WTC11 (cell line): Measurements from ENCODE around the gene ATP2B3.

Source experiments
- CBFB ChIP-seq: sonication (generic); formaldehyde crosslinking; IDR thresholded peaks from 2 replicates; pipeline ENCODE4 v1.8.1; 2022; ENCODE audit warnings: mild to moderate bottlenecking, low read depth, missing genetic modification reagents
- FOXK1 ChIP-seq: sonication (generic); formaldehyde crosslinking; IDR thresholded peaks from 2 replicates; pipeline ENCODE4 v1.8.0; 2022; ENCODE audit warnings: mild to moderate bottlenecking, moderate library complexity, missing genetic modification reagents
- KAT7 ChIP-seq: sonication (generic); formaldehyde crosslinking; IDR thresholded peaks from 2 replicates; pipeline ENCODE4 v1.8.1; 2023; ENCODE audit warnings: missing genetic modification reagents, mild to moderate bottlenecking, borderline replicate concordance
- NFYB ChIP-seq: sonication (generic); formaldehyde crosslinking; conservative IDR thresholded peaks from 2 replicates; pipeline ENCODE4 v1.8.0; 2022; ENCODE audit warnings: low read depth, missing genetic modification reagents
- ZNF232 ChIP-seq: sonication (generic); formaldehyde crosslinking; IDR thresholded peaks from 2 replicates; pipeline ENCODE4 v1.8.0; 2022; ENCODE audit warnings: mild to moderate bottlenecking, missing genetic modification reagents
- ZNF416 ChIP-seq: fragments of 250-450 bp; sonication (Bioruptor Pico); IDR thresholded peaks from 2 replicates; pipeline ENCODE4 v1.9.0; 2021; ENCODE audit warnings: mild to moderate bottlenecking, inconsistent platforms
- TF ChIP-seq, protein P1 (sequence below): sonication (generic); formaldehyde crosslinking; IDR thresholded peaks from 2 replicates; pipeline ENCODE4 v1.8.1; 2022; ENCODE audit warnings: mild to moderate bottlenecking, moderate library complexity, missing genetic modification reagents
- TF ChIP-seq, protein P2 (sequence below): fragments of 200-600 bp; IDR thresholded peaks from 2 replicates; pipeline ENCODE4 v1.8.0; 2022; ENCODE audit warnings: antibody characterized with exemption
- TF ChIP-seq, protein P3 (sequence below): sonication (generic); formaldehyde crosslinking; IDR thresholded peaks from 2 replicates; pipeline ENCODE4 v1.8.1; 2023; ENCODE audit warnings: mild to moderate bottlenecking, missing genetic modification reagents, moderate library complexity

DNA sequence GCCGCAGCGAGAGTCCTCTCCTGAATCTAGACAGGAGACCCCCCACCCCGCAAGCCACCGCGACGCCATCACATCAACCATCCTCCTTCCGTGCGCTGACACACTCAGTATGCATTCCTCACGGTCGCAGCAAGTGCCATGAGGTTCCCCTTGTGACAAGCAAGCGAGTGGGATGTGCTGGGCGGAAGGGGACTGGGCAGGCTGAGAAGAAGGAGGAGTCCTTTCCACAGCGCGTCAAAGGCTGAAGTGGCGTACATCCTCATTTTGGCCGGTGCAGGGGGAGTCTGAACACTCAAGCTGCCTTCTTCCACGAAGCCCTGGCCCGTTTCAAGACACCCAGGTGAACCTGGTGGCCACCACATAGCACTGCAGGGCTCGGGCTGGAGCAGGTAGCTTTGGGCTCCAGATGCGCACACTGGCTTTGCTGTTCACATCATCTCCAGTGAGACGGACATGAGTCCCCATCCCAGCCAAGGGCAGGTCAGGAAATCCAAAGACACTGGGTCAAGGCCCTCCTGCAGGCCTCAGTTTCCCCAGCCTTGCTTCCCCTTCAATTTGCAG is 51.1 kb downstream of the ATP2B3 start:
- TF ChIP-seq, protein P1, sequence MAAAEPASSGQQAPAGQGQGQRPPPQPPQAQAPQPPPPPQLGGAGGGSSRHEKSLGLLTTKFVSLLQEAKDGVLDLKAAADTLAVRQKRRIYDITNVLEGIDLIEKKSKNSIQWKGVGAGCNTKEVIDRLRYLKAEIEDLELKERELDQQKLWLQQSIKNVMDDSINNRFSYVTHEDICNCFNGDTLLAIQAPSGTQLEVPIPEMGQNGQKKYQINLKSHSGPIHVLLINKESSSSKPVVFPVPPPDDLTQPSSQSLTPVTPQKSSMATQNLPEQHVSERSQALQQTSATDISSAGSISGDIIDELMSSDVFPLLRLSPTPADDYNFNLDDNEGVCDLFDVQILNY (CRISPR knock-in tag): no peak
- TF ChIP-seq, protein P2, sequence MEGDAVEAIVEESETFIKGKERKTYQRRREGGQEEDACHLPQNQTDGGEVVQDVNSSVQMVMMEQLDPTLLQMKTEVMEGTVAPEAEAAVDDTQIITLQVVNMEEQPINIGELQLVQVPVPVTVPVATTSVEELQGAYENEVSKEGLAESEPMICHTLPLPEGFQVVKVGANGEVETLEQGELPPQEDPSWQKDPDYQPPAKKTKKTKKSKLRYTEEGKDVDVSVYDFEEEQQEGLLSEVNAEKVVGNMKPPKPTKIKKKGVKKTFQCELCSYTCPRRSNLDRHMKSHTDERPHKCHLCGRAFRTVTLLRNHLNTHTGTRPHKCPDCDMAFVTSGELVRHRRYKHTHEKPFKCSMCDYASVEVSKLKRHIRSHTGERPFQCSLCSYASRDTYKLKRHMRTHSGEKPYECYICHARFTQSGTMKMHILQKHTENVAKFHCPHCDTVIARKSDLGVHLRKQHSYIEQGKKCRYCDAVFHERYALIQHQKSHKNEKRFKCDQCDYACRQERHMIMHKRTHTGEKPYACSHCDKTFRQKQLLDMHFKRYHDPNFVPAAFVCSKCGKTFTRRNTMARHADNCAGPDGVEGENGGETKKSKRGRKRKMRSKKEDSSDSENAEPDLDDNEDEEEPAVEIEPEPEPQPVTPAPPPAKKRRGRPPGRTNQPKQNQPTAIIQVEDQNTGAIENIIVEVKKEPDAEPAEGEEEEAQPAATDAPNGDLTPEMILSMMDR: no peak
- TF ChIP-seq KAT7 (no peak), ZNF232 (CRISPR knock-in tag) (no peak), NFYB (CRISPR knock-in tag) (no peak), CBFB (CRISPR knock-in tag) (no peak), ZNF416 (CRISPR knock-in tag) (no peak), FOXK1 (CRISPR knock-in tag) (no peak)
- TF ChIP-seq, protein P3, sequence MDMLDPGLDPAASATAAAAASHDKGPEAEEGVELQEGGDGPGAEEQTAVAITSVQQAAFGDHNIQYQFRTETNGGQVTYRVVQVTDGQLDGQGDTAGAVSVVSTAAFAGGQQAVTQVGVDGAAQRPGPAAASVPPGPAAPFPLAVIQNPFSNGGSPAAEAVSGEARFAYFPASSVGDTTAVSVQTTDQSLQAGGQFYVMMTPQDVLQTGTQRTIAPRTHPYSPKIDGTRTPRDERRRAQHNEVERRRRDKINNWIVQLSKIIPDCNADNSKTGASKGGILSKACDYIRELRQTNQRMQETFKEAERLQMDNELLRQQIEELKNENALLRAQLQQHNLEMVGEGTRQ: no peak
